ENCODE data around the gene KIAA1614. TPM values are rescaled to one million over a fixed set of nuclear protein-coding genes. Genes with fewer than 3 reads are reported as not detected.

Gene KIAA1614
- total RNA-seq, 1 experiment from 2014 or later: 0.15 TPM

- peaks cover 19% of the 10 kb centered on the region for H3K36me3 ChIP-seq (ENCODE audit: low read depth)
Measured at GRCh38 chr1:180970333-180971079, 57.8 kb downstream of the KIAA1614 start.

GRCh38 chr1:180971273-180971997 is 58.7 kb downstream of the KIAA1614 start:
- Histone ChIP-seq H3K27me3 (ENCODE audit: insufficient read depth, low read depth) (no peaks in the 10 kb centered on the region), H3K27ac (no peak overlapping the region), H3K4me2 (no peak overlapping the region), H3K36me3 (ENCODE audit: low read depth) (peaks cover 23% of the 10 kb centered on the region), H3K4me3 (no peak overlapping the region), H3K79me2 (ENCODE audit: low read depth) (no peaks in the 10 kb centered on the region), H4K20me1 (ENCODE audit: insufficient read depth) (no peaks in the 10 kb centered on the region), H3F3A (ENCODE audit: insufficient read depth, low read depth) (no peaks in the 10 kb centered on the region), H3K9me3 (ENCODE audit: insufficient read depth, low read depth) (no peaks in the 10 kb centered on the region), H3K4me1 (replicated peaks; ENCODE audit: insufficient read depth) (no peaks in the 10 kb centered on the region), H2AFZ (no peak overlapping the region), H3K9me2 (ENCODE audit: insufficient read depth) (no peaks in the 10 kb centered on the region)
- no peak for DNase-seq
- TF ChIP-seq EZH2 (IDR thresholded peaks at IDR 0.05; ENCODE audit: low read depth) (no peak), CTCF (conservative IDR thresholded peaks at IDR 0.05) (no peak)
- POLR2A ChIA-PET (ENCODE audit: unreplicated experiment): no interaction called here
- intact Hi-C loops (cut with micrococcal nuclease; ENCODE audit: unreplicated experiment): no loop called here
- CTCF ChIA-PET: no interaction called here
- no TSS peak for BruUV-seq (replicated peaks)

More at GRCh38 chr1:180970333-180971079, 57.8 kb downstream of the KIAA1614 start:
- POLR2A ChIA-PET (ENCODE audit: unreplicated experiment): no interaction called here
- no TSS peak for BruUV-seq (replicated peaks)
- H3K27ac ChIP-seq: no peak overlapping the region
- H3K9me2 ChIP-seq (ENCODE audit: insufficient read depth): no peaks in the 10 kb centered on the region
- no peak for TF ChIP-seq CTCF (conservative IDR thresholded peaks at IDR 0.05)
- TF ChIP-seq EZH2 (IDR thresholded peaks at IDR 0.05; ENCODE audit: low read depth): no peak
- H3K4me2 ChIP-seq: no peak overlapping the region
- no peaks in the 10 kb centered on the region for H3K9me3 ChIP-seq (ENCODE audit: insufficient read depth, low read depth)
- no peak for DNase-seq
- H2AFZ ChIP-seq: no peak overlapping the region
- intact Hi-C loops (cut with micrococcal nuclease; ENCODE audit: unreplicated experiment): no loop called here
- H3F3A ChIP-seq (ENCODE audit: insufficient read depth, low read depth): no peaks in the 10 kb centered on the region
- H3K27me3 ChIP-seq (ENCODE audit: insufficient read depth, low read depth): no peaks in the 10 kb centered on the region
- no peak overlapping the region for H3K4me3 ChIP-seq
- CTCF ChIA-PET: no interaction called here
- H3K4me1 ChIP-seq (replicated peaks; ENCODE audit: insufficient read depth): no peaks in the 10 kb centered on the region
- H4K20me1 ChIP-seq (ENCODE audit: insufficient read depth): no peaks in the 10 kb centered on the region
- H3K79me2 ChIP-seq (ENCODE audit: low read depth): no peaks in the 10 kb centered on the region

- intact Hi-C loops (cut with micrococcal nuclease; ENCODE audit: unreplicated experiment): no loop called here
- DNase-seq: no peak
- no peaks in the 10 kb centered on the region for H3K4me1 ChIP-seq (replicated peaks; ENCODE audit: insufficient read depth)
- CTCF ChIA-PET: no interaction called here
- no peaks in the 10 kb centered on the region for H3K9me2 ChIP-seq (ENCODE audit: insufficient read depth)
- no TSS peak for BruUV-seq (replicated peaks)
- POLR2A ChIA-PET (ENCODE audit: unreplicated experiment): no interaction called here
- peaks cover 26% of the 10 kb centered on the region for H3K36me3 ChIP-seq (ENCODE audit: low read depth)
- TF ChIP-seq CTCF (conservative IDR thresholded peaks at IDR 0.05): no peak
- no peak for TF ChIP-seq EZH2 (IDR thresholded peaks at IDR 0.05; ENCODE audit: low read depth)
- no peak overlapping the region for H3K27ac ChIP-seq
- no peaks in the 10 kb centered on the region for H3K79me2 ChIP-seq (ENCODE audit: low read depth)
- no peaks in the 10 kb centered on the region for H3K9me3 ChIP-seq (ENCODE audit: insufficient read depth, low read depth)
- no peaks in the 10 kb centered on the region for H3F3A ChIP-seq (ENCODE audit: insufficient read depth, low read depth)
- H3K27me3 ChIP-seq (ENCODE audit: insufficient read depth, low read depth): no peaks in the 10 kb centered on the region
- H3K4me3 ChIP-seq: no peak overlapping the region
- H4K20me1 ChIP-seq (ENCODE audit: insufficient read depth): no peaks in the 10 kb centered on the region
- H2AFZ ChIP-seq: no peak overlapping the region
- H3K4me2 ChIP-seq: no peak overlapping the region
Measured at GRCh38 chr1:180973369-180973768, 60.7 kb downstream of the KIAA1614 start.

All from PC-9 (cell line).